NB4 (cell line): ENCODE data around the gene NPPA.

ENCODE experiments used
- CTCF ChIP-seq: IDR thresholded peaks from one replicate; pipeline ENCODE4 v1.5.1; 2012; ENCODE audit warnings: low read depth, low read length
- MAX ChIP-seq: IDR thresholded peaks from 2 replicates; pipeline ENCODE4 v1.6.1; 2011; ENCODE audit warnings: low read depth, low read length
- MYC ChIP-seq: IDR thresholded peaks from 2 replicates; pipeline ENCODE4 v1.6.1; 2011; ENCODE audit warnings: low read depth, low read length
- POLR2A ChIP-seq: IDR thresholded peaks from 2 replicates; pipeline ENCODE4 v1.6.1; 2011; ENCODE audit warnings: mild to moderate bottlenecking; ENCODE audit not compliant: insufficient read length; ENCODE audit errors: extremely low read depth

GRCh38 chr1:11797525-11798216 lies 49.9 kb downstream of the NPPA start:
- TF ChIP-seq MAX = no peak
- TF ChIP-seq CTCF = no peak
- no peak for TF ChIP-seq POLR2A
- no peak for TF ChIP-seq MYC
